Measurements from ENCODE around the gene CSMD2.

CSMD2 gene

GRCh38 chr1:33965086-33965485, 199.9 kb downstream of the CSMD2 start:
- no peak for DNase-seq (ENCODE audit: low read depth, low spot score)

- no peak for DNase-seq (ENCODE audit: low read depth, low spot score)
Observed at GRCh38 chr1:33962061-33962460, 203.0 kb downstream of the CSMD2 start.

- DNase-seq (ENCODE audit: low read depth, low spot score): no peak
Observed at GRCh38 chr1:33960188-33960895, 204.7 kb downstream of the CSMD2 start.

GRCh38 chr1:33957854-33958253, 207.2 kb downstream of the CSMD2 start:
- DNase-seq (ENCODE audit: low read depth, low spot score): no peak

GRCh38 chr1:33955096-33955495, 209.9 kb downstream of the CSMD2 start:
- no peak for DNase-seq (ENCODE audit: low read depth, low spot score)

GRCh38 chr1:33949570-33949969, 215.5 kb downstream of the CSMD2 start:
- DNase-seq (ENCODE audit: low read depth, low spot score): no peak

- no peak for DNase-seq (ENCODE audit: low read depth, low spot score)
Observed at GRCh38 chr1:33948291-33948690, 216.7 kb downstream of the CSMD2 start.

GRCh38 chr1:33946836-33947235, 218.2 kb downstream of the CSMD2 start:
- DNase-seq (ENCODE audit: low read depth, low spot score): no peak

- no peak for DNase-seq (ENCODE audit: low read depth, low spot score)
Observed at GRCh38 chr1:33944846-33945245, 220.2 kb downstream of the CSMD2 start.

- no peak for DNase-seq (ENCODE audit: low read depth, low spot score)
Observed at GRCh38 chr1:33943978-33944377, 221.1 kb downstream of the CSMD2 start.

- no peak for DNase-seq (ENCODE audit: low read depth, low spot score)
Observed at GRCh38 chr1:33932871-33933270, 232.2 kb downstream of the CSMD2 start.

GRCh38 chr1:33931111-33931475, 233.9 kb downstream of the CSMD2 start:
- DNase-seq (ENCODE audit: low read depth, low spot score): no peak

- no peak for DNase-seq (ENCODE audit: low read depth, low spot score)
Observed at GRCh38 chr1:33930346-33931110, 234.5 kb downstream of the CSMD2 start.

GRCh38 chr1:33928251-33928650, 236.8 kb downstream of the CSMD2 start:
- DNase-seq (ENCODE audit: low read depth, low spot score): no peak

GRCh38 chr1:33927721-33928120, 237.3 kb downstream of the CSMD2 start:
- no peak for DNase-seq (ENCODE audit: low read depth, low spot score)

- DNase-seq (ENCODE audit: low read depth, low spot score): no peak
Observed at GRCh38 chr1:33925586-33925985, 239.4 kb downstream of the CSMD2 start.

GRCh38 chr1:33921281-33921680, 243.7 kb downstream of the CSMD2 start:
- DNase-seq (ENCODE audit: low read depth, low spot score): no peak

GRCh38 chr1:33918368-33918767, 246.7 kb downstream of the CSMD2 start:
- DNase-seq (ENCODE audit: low read depth, low spot score): no peak

- DNase-seq (ENCODE audit: low read depth, low spot score): no peak
Observed at GRCh38 chr1:33916786-33917185, 248.2 kb downstream of the CSMD2 start.

- DNase-seq (ENCODE audit: low read depth, low spot score): no peak
Observed at GRCh38 chr1:33914531-33914930, 250.5 kb downstream of the CSMD2 start.

GRCh38 chr1:33908324-33908956, 256.6 kb downstream of the CSMD2 start:
- DNase-seq (ENCODE audit: low read depth, low spot score): no peak

GRCh38 chr1:33906156-33906555, 258.9 kb downstream of the CSMD2 start:
- DNase-seq (ENCODE audit: low read depth, low spot score): no peak

- DNase-seq (ENCODE audit: low read depth, low spot score): no peak
Observed at GRCh38 chr1:33905241-33905640, 259.8 kb downstream of the CSMD2 start.
